H1 (cell line): Measurements from ENCODE around the gene PNPLA8. TPM values are rescaled to one million over a fixed set of nuclear protein-coding genes. Genes with fewer than 3 reads are reported as not detected.

ENCODE experiments used
- CTCF ChIA-PET: fragments of 300-600 bp; sonication (Branson Sonifier 250); formaldehyde crosslinking; loops from one replicate; lab custom pipeline; 2021; ENCODE audit not compliant: partially characterized antibody; lab: Charles Lee
- POLR2A ChIA-PET: fragments of 300-600 bp; sonication (Branson Sonifier 250); formaldehyde crosslinking; loops from one replicate; lab custom pipeline; 2021; ENCODE audit warnings: inconsistent platforms; ENCODE audit not compliant: partially characterized antibody; lab: Charles Lee
- DNase-seq, 2 experiments: peaks; one replicate each; pipeline versions ENCODE4 v3.0.0 to v3.0.0-alpha.2; 2010 to 2022; ENCODE audit warnings: low spot score in 2 of 2, low read depth in 1 of 2, mixed read lengths in 1 of 2
- FAIRE-seq: peaks from 2 replicates; lab custom pipeline; 2011; peaks lifted over from hg19 to GRCh38; lab: Jason Lieb, UNC
- H2AFZ ChIP-seq: 2 replicates; pipeline ENCODE4 v1.8.1; 2012; ENCODE audit warnings: low read length, inconsistent platforms
- H2AK5ac ChIP-seq: 2 replicates; pipeline ENCODE4 v1.6.1; 2013; ENCODE audit warnings: low read depth, low read length
- H2BK120ac ChIP-seq: replicated peaks from 2 replicates; pipeline ENCODE3; 2013; ENCODE audit warnings: low read depth, low read length, inconsistent platforms
- H2BK12ac ChIP-seq: 2 replicates; pipeline ENCODE4 v1.6.1; 2013; ENCODE audit warnings: low read depth, low read length
- H2BK15ac ChIP-seq: 2 replicates; pipeline ENCODE4 v1.6.1; 2013; ENCODE audit warnings: low read length
- H2BK20ac ChIP-seq: 2 replicates; pipeline ENCODE4 v1.6.1; 2013; ENCODE audit warnings: low read length
- H2BK5ac ChIP-seq: 2 replicates; pipeline ENCODE4 v1.6.1; 2013; ENCODE audit warnings: low read depth, low read length
- H3K14ac ChIP-seq: 2 replicates; pipeline ENCODE4 v1.6.1; 2013; ENCODE audit warnings: inconsistent platforms; ENCODE audit not compliant: insufficient read length
- H3K18ac ChIP-seq: 2 replicates; pipeline ENCODE4 v1.6.1; 2013; ENCODE audit warnings: low read length; ENCODE audit errors: extremely low read depth
- H3K23ac ChIP-seq: 2 replicates; pipeline ENCODE4 v1.6.1; 2013; ENCODE audit warnings: inconsistent platforms; ENCODE audit not compliant: insufficient read length
- H3K23me2 ChIP-seq: 2 replicates; pipeline ENCODE4 v1.6.1; 2013; ENCODE audit warnings: low read depth, low read length
- H3K27ac ChIP-seq: 2 replicates; pipeline ENCODE4 v1.6.1; 2011; ENCODE audit warnings: low read depth, low read length, inconsistent platforms
- H3K27me3 ChIP-seq, 4 experiments: replicated peaks in 1 of 4; 1 replicate in 1 of 4; 2 replicates in 3 of 4; pipeline versions ENCODE4 v1.6.1 to v1.8.1; 2011 to 2013; ENCODE audit warnings: low read length in 3 of 4, mild to moderate bottlenecking in 3 of 4, inconsistent platforms in 2 of 4, mixed read lengths in 2 of 4, moderate library complexity in 1 of 4; ENCODE audit not compliant: control insufficient read depth in 3 of 4, insufficient read depth in 3 of 4; ENCODE audit errors: extremely low read depth in 1 of 4
- H3K36me3 ChIP-seq, 4 experiments: 2 replicates each; pipeline versions ENCODE4 v1.6.1 to v1.8.1; 2011 to 2013; ENCODE audit warnings: mild to moderate bottlenecking in 4 of 4, low read length in 3 of 4, moderate library complexity in 2 of 4, control low read depth in 1 of 4, inconsistent platforms in 1 of 4; ENCODE audit not compliant: insufficient read depth in 4 of 4, control insufficient read depth in 2 of 4
- H3K4ac ChIP-seq: replicated peaks from 2 replicates; pipeline ENCODE3; 2013; ENCODE audit warnings: low read length, low read depth, mixed read lengths, inconsistent platforms; ENCODE audit not compliant: insufficient read length
- H3K4me1 ChIP-seq, 4 experiments: replicated peaks in 1 of 4; 1 replicate in 1 of 4; 2 replicates in 3 of 4; pipeline versions ENCODE4 v1.6.1 to v1.8.1; 2011 to 2013; ENCODE audit warnings: low read length in 3 of 4, inconsistent platforms in 2 of 4, mixed read lengths in 1 of 4; ENCODE audit not compliant: insufficient read depth in 4 of 4, control insufficient read depth in 3 of 4
- H3K4me2 ChIP-seq, 2 experiments: 2 replicates each; pipeline versions ENCODE4 v1.6.1 to v1.8.1; 2011 to 2013; ENCODE audit warnings: low read depth in 2 of 2, low read length in 2 of 2, control low read depth in 1 of 2, inconsistent platforms in 1 of 2, mild to moderate bottlenecking in 1 of 2; ENCODE audit not compliant: insufficient read depth in 1 of 2
- H3K4me3 ChIP-seq, 4 experiments: fragments of 200-600, 300-600 bp in 1 of 4; sonication (generic), shearing (Covaris generic), sonication (Bioruptor Twin) in 1 of 4; 2 replicates each; pipeline versions ENCODE4 v1.5.1 to v1.8.1; 2011 to 2016; ENCODE audit warnings: low read length in 4 of 4, low read depth in 3 of 4, control low read depth in 2 of 4, inconsistent platforms in 2 of 4, mild to moderate bottlenecking in 2 of 4, mixed read lengths in 1 of 4, moderate library complexity in 1 of 4; ENCODE audit not compliant: insufficient read depth in 2 of 4; ENCODE audit errors: extremely low read depth in 1 of 4
- H3K56ac ChIP-seq: replicated peaks from 2 replicates; pipeline ENCODE3; 2013; ENCODE audit warnings: low read depth, mild to moderate bottlenecking, mixed read lengths, low read length, inconsistent platforms; ENCODE audit not compliant: insufficient read length
- H3K79me1 ChIP-seq: 2 replicates; pipeline ENCODE4 v1.6.1; 2013; ENCODE audit warnings: low read depth, low read length, control low read depth
- H3K79me2 ChIP-seq, 2 experiments: 2 replicates each; pipeline versions ENCODE4 v1.6.1 to v1.8.1; 2012 to 2013; ENCODE audit warnings: low read length in 2 of 2, mild to moderate bottlenecking in 2 of 2, inconsistent platforms in 1 of 2; ENCODE audit not compliant: insufficient read depth in 2 of 2, control insufficient read depth in 1 of 2
- H3K9ac ChIP-seq, 4 experiments: replicated peaks in 1 of 4; 1 replicate in 1 of 4; 2 replicates in 3 of 4; pipeline versions ENCODE4 v1.6.1 to v1.8.1; 2011 to 2013; ENCODE audit warnings: low read depth in 3 of 4, low read length in 3 of 4, control low read depth in 2 of 4, mild to moderate bottlenecking in 2 of 4, moderate library complexity in 2 of 4, inconsistent platforms in 1 of 4; ENCODE audit errors: extremely low read depth in 1 of 4
- H3K9me3 ChIP-seq, 2 experiments: 2 replicates each; pipeline versions ENCODE4 v1.6.1 to v1.8.1; 2012 to 2013; ENCODE audit warnings: mild to moderate bottlenecking in 2 of 2, moderate library complexity in 2 of 2, control low read depth in 1 of 2, inconsistent platforms in 1 of 2, low read depth in 1 of 2, low read length in 1 of 2, mixed read lengths in 1 of 2; ENCODE audit not compliant: insufficient read depth in 2 of 2
- H4K20me1 ChIP-seq, 2 experiments: replicated peaks in 1 of 2; 2 replicates each; pipeline versions ENCODE3 to v1.8.1; 2011 to 2013; ENCODE audit warnings: inconsistent platforms in 2 of 2, low read length in 2 of 2, mild to moderate bottlenecking in 1 of 2; ENCODE audit not compliant: insufficient read depth in 2 of 2, control insufficient read depth in 1 of 2
- H4K5ac ChIP-seq: 2 replicates; pipeline ENCODE4 v1.6.1; 2013; ENCODE audit warnings: low read length, low read depth, mixed read lengths, inconsistent platforms; ENCODE audit not compliant: insufficient read length
- H4K8ac ChIP-seq: 2 replicates; pipeline ENCODE4 v1.8.0; 2013; ENCODE audit warnings: mild to moderate bottlenecking, moderate library complexity, low read length, inconsistent platforms; ENCODE audit not compliant: insufficient read depth; ENCODE audit errors: extremely low read depth
- H4K91ac ChIP-seq: replicated peaks from 2 replicates; pipeline ENCODE3; 2013; ENCODE audit warnings: low read length, mixed read lengths, inconsistent platforms; ENCODE audit not compliant: insufficient read length
- CBX8 ChIP-seq: fragments of 300-800, 300-1000 bp; sonication (generic); IDR thresholded peaks from 2 replicates; pipeline ENCODE4 v1.7.1; 2016; ENCODE audit warnings: low read depth, low read length, borderline replicate concordance
- CTCF ChIP-seq, 3 experiments: IDR thresholded peaks; 1 replicate in 2 of 3; 2 replicates in 1 of 3; pipeline versions ENCODE4 v1.5.1 to v1.6.1; 2011; ENCODE audit warnings: low read length in 3 of 3, mild to moderate bottlenecking in 3 of 3, inconsistent platforms in 2 of 3, low read depth in 1 of 3, moderate library complexity in 1 of 3; ENCODE audit not compliant: insufficient read depth in 1 of 3; ENCODE audit errors: control extremely low read depth in 1 of 3
- PHF8 ChIP-seq: fragments of 200-600 bp; sonication (generic); conservative IDR thresholded peaks from 2 replicates; pipeline ENCODE4 v1.7.1; 2012; ENCODE audit warnings: low read depth, mild to moderate bottlenecking, inconsistent platforms, low read length, moderate library complexity
- POLR2A ChIP-seq, 2 experiments: IDR thresholded peaks; 1 replicate in 1 of 2; 2 replicates in 1 of 2; pipeline ENCODE4 v1.6.1; 2011; ENCODE audit warnings: low read depth in 2 of 2, low read length in 2 of 2, mild to moderate bottlenecking in 2 of 2; ENCODE audit errors: control extremely low read depth in 1 of 2
- POU5F1 ChIP-seq: IDR thresholded peaks from 2 replicates; pipeline ENCODE4 v1.6.1; 2011; ENCODE audit warnings: low read depth, mild to moderate bottlenecking, low read length, moderate library complexity
- RAD21 ChIP-seq, 2 experiments: IDR thresholded peaks in 1 of 2; conservative IDR thresholded peaks in 1 of 2; 2 replicates each; pipeline ENCODE4 v1.6.1; 2011; ENCODE audit warnings: low read depth in 2 of 2, low read length in 2 of 2, improper control_type of control experiment in 1 of 2, inconsistent platforms in 1 of 2, mild to moderate bottlenecking in 1 of 2, moderate library complexity in 1 of 2
- TAF1 ChIP-seq: IDR thresholded peaks from 2 replicates; pipeline ENCODE4 v1.6.1; 2011; ENCODE audit warnings: mild to moderate bottlenecking, low read depth, low read length
- YY1 ChIP-seq: IDR thresholded peaks from 2 replicates; pipeline ENCODE4 v1.6.1; 2011; ENCODE audit warnings: low read depth, mild to moderate bottlenecking, low read length
- WGBS, 2 experiments: shearing (Covaris generic) in 1 of 2; methylation state at CpG; one replicate each; pipeline versions ENCODE4 v1.1.6 to v1.1.7; 2013 to 2015; ENCODE audit warnings: low lambda C conversion rate in 2 of 2, mixed read lengths in 2 of 2, inconsistent platforms in 1 of 2, low coverage in 1 of 2, missing lambda C conversion rate in 1 of 2; ENCODE audit not compliant: insufficient replicate concordance in 2 of 2, insufficient coverage in 1 of 2, insufficient read length in 1 of 2; ENCODE audit errors: extremely low coverage in 1 of 2, missing lambda C conversion rate in 1 of 2; 5-methylcytosine and 5-hydroxymethylcytosine counted together
- polyA plus RNA-seq, 7 experiments: library from polyadenylated mRNA; depleted of rRNA in 3 of 7; stranded (reverse) in 5 of 7; unstranded in 2 of 7; fragments of >200 nt in 5 of 7; fragments of 200-250 nt in 2 of 7; gene quantifications; 1 replicate in 5 of 7; 2 replicates in 1 of 7; 4 replicates in 1 of 7; pipeline versions ENCODE4 v1.2.1 to v1.2.3, GENCODE V29; 2011 to 2013; ENCODE audit warnings: missing spikeins in 2 of 7, mixed read lengths in 2 of 7
- total RNA-seq: library from RNA; stranded (reverse); fragmentation: NEBNext Ultra II Directional; extraction: Animal tissue kit (Norgen Biotek cat#: 25700); gene quantifications from 2 replicates; pipeline ENCODE4 v1.2.1, GENCODE V29; 2021
- TF ChIP-seq, protein P1 (sequence below): IDR thresholded peaks from 2 replicates; pipeline ENCODE4 v1.6.1; 2011; ENCODE audit warnings: low read depth, mild to moderate bottlenecking, low read length; ENCODE audit not compliant: insufficient read depth

The PNPLA8 gene
- total and polyA plus RNA-seq, 2 of the 8 experiments (the other 6 are each of a cell fraction or from before 2014, with no cell fraction given): 3.8 to 11.2 TPM

DNA sequence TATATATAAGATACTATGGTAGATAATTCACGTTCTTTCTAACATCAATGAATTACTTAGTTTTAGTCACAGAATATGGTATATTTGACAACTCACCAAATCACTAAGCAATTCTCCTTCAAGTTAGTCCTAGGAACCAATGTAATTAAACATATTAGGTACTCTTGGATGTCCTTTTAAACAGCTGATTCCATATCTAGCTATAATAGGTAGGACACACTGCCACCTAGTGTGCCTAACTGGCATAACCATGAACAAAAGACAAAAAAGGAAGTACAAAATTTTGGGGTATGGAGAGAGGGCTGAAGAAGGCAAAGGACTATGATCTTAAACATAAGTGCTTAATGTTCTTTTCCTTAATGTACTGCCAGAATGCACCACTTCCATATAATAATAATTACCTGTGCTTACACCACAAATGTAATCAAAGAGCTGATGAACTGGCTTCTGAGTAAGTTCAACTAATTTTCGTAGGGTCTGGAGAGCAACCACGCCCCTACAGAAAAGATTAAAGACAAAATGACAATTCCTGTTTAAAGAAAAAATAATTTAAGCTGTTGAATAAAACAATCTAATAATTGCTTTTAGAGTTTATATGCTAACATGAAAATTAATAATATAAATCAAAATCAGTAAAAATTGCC is 28.7 kb downstream of the PNPLA8 start:
- H2BK5ac ChIP-seq: no peak overlapping the region
- no peak overlapping the region for H3K18ac ChIP-seq
- H4K91ac ChIP-seq: no peak overlapping the region
- no peak overlapping the region for H3K4me3 ChIP-seq
- H3K23ac ChIP-seq: no peak overlapping the region
- WGBS, 2 experiments: 86% methylated on average over 3 of the region's 3 CpGs; no CpG with 5 or more reads in 1 of the 2 experiments
- H2AFZ ChIP-seq: no peak overlapping the region
- H3K36me3 ChIP-seq: peaks cover 0 to 6% (median 0%) of the 10 kb centered on the region in 4 experiments; a peak in 2 of 8 replicates
- H3K9ac ChIP-seq: no peak overlapping the region
- no peaks in the 10 kb centered on the region for H3K23me2 ChIP-seq
- no peak overlapping the region for H3K27ac ChIP-seq
- H3K4ac ChIP-seq: no peak overlapping the region
- no peak overlapping the region for H2BK20ac ChIP-seq
- no peaks in the 10 kb centered on the region for H3K4me1 ChIP-seq
- DNase-seq (peak in 1 of 2 experiments; percentile 62), FAIRE-seq (peak; percentile 81)
- CTCF ChIA-PET: interaction anchor here (0.7 to 5.4 kb wide), 31 partner anchors 9 to 632 kb away, joined by 3 to 42 read pairs (median 6); partner anchors contain the start of gene PNPLA8
- no peak overlapping the region for H2BK120ac ChIP-seq
- no peak overlapping the region for H3K14ac ChIP-seq
- POLR2A ChIA-PET: no interaction called here
- H4K5ac ChIP-seq: no peak overlapping the region
- no peak overlapping the region for H4K8ac ChIP-seq
- no peaks in the 10 kb centered on the region for H3K27me3 ChIP-seq
- no peaks in the 10 kb centered on the region for H3K79me2 ChIP-seq
- no peak overlapping the region for H2AK5ac ChIP-seq
- no peak overlapping the region for H3K56ac ChIP-seq
- H2BK15ac ChIP-seq: no peak overlapping the region
- H3K79me1 ChIP-seq: no peaks in the 10 kb centered on the region
- no peak overlapping the region for H2BK12ac ChIP-seq
- no peak overlapping the region for H3K4me2 ChIP-seq
- H3K9me3 ChIP-seq: no peaks in the 10 kb centered on the region
- no peaks in the 10 kb centered on the region for H4K20me1 ChIP-seq
- TF ChIP-seq CBX8: no peak
- no peak for TF ChIP-seq POLR2A (IDR thresholded peaks at IDR 0.05; ENCODE audit: control extremely low read depth in 1 of 2, low read depth in 2 of 2, low read length in 2 of 2)
- no peak for TF ChIP-seq POU5F1
- no peak for TF ChIP-seq YY1
- TF ChIP-seq TAF1: no peak
- TF ChIP-seq CTCF (IDR thresholded peaks at IDR 0.05; ENCODE audit: control extremely low read depth in 1 of 3, insufficient read depth in 1 of 3, low read depth in 1 of 3, low read length in 3 of 3): peak in 2 of 3 experiments; percentile 58 to 75; a peak in 2 of 4 replicates
- peak; percentile 80 to 84 for TF ChIP-seq RAD21 (IDR thresholded peaks at IDR 0.05 in 1 of 2, conservative IDR thresholded peaks at IDR 0.05 in 1 of 2; ENCODE audit: low read depth in 2 of 2, low read length in 2 of 2)
- no peak for TF ChIP-seq PHF8
- TF ChIP-seq, protein P1, sequence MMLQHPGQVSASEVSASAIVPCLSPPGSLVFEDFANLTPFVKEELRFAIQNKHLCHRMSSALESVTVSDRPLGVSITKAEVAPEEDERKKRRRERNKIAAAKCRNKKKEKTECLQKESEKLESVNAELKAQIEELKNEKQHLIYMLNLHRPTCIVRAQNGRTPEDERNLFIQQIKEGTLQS: no peak
